Measurements from ENCODE around the gene ZNF385B. TPM values are rescaled to one million over a fixed set of nuclear protein-coding genes. Genes with fewer than 3 reads are reported as not detected.
"Not testable (repeated sequence)": the region's sequence is repeated elsewhere in the genome, so short reads cannot be mapped to it uniquely, and the experiment has no call there.

ZNF385B gene
- total and polyA plus RNA-seq, 3 donors from 2014 or later: 28.1 to 40.3 (median 37.4) TPM

DNA sequence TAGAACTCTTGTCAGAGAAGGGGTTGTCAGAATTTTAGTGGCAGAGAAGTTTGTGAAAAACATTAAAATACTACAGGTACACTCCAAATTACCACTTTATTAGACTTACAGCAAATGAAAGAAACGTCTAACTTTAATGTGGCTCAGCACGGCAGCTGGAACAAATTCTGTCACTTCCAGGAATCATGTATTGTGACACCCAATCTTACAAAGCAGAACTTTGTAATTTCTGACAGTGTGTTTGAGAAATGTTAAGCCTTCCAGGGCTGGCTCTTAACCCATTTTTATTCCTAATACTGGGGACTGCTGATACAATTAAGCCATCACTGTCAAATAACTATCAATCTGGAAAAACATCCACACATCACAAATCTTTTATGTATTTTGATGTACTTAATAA lies 216.4 kb downstream of the ZNF385B start:
- Histone ChIP-seq H3K27ac (no peak overlapping the region), H3K9me3 (no peaks in the 10 kb centered on the region), H3K4me1 (no peaks in the 10 kb centered on the region), H3K27me3 (no peaks in the 10 kb centered on the region), H3K36me3 (ENCODE audit: low read depth, missing control alignments) (no peaks in the 10 kb centered on the region), H3K4me3 (no peak overlapping the region)
- no peak for DNase-seq
- TF ChIP-seq, protein P1, sequence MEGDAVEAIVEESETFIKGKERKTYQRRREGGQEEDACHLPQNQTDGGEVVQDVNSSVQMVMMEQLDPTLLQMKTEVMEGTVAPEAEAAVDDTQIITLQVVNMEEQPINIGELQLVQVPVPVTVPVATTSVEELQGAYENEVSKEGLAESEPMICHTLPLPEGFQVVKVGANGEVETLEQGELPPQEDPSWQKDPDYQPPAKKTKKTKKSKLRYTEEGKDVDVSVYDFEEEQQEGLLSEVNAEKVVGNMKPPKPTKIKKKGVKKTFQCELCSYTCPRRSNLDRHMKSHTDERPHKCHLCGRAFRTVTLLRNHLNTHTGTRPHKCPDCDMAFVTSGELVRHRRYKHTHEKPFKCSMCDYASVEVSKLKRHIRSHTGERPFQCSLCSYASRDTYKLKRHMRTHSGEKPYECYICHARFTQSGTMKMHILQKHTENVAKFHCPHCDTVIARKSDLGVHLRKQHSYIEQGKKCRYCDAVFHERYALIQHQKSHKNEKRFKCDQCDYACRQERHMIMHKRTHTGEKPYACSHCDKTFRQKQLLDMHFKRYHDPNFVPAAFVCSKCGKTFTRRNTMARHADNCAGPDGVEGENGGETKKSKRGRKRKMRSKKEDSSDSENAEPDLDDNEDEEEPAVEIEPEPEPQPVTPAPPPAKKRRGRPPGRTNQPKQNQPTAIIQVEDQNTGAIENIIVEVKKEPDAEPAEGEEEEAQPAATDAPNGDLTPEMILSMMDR (IDR thresholded peaks at IDR 0.05): no peak
- no peak for TF ChIP-seq POLR2A (IDR thresholded peaks at IDR 0.05)
- 81 to 88% methylated on average over 2 of the region's 2 CpGs for WGBS, 2 donors
- intact Hi-C loops (cut with DNase I; ENCODE audit: low total_unique reads): no loop called here

DNA sequence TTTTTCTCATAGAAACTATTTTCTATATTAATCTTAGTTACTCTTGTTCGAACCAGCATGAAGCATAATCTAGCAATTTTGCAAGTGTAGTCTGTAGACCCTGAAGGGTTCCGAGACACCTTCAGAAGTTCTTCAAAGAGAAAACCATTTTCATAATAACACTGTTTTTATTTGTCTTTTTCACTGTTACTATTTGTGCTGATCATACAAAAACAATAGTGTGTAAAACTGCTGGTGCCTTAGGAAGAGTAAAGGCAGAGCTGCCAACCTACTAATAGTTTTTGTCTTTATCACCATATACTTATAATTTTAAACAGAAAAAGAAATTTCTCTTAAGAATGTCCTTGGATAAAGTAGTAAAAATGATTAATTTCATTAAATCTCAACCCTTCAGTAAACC lies 218.9 kb downstream of the ZNF385B start:
- Histone ChIP-seq H3K36me3 (ENCODE audit: low read depth, missing control alignments) (no peaks in the 10 kb centered on the region), H3K27me3 (no peaks in the 10 kb centered on the region), H3K9me3 (no peaks in the 10 kb centered on the region), H3K4me1 (no peaks in the 10 kb centered on the region), H3K4me3 (no peak overlapping the region), H3K27ac (no peak overlapping the region)
- intact Hi-C loops (cut with DNase I; ENCODE audit: low total_unique reads): no loop called here
- WGBS, 2 donors: 94 to 97% methylated on average over 2 of the region's 2 CpGs
- TF ChIP-seq POLR2A (IDR thresholded peaks at IDR 0.05): no peak
- TF ChIP-seq, protein P1 (IDR thresholded peaks at IDR 0.05): no peak
- no peak for DNase-seq

DNA sequence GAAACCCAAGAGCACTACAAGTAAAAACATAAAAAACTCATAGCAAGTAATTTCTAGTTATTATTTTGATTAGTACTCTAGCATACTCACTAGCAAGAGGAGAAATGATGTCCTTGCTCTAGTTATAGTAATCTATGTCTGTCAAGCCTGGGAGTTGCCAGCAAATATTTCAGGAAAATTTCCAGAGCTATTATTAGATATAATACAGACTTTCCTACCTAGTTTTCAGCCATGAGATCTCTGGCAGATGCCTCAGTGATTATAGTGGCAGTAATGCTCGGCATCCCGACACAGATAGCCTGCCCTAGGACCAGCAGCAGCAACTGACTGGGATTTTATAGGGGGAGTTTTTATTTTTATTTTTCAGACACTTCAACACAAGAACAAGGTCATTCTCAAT lies 224.4 kb downstream of the ZNF385B start:
- intact Hi-C loops (cut with DNase I; ENCODE audit: low total_unique reads): no loop called here
- no peak for DNase-seq
- H3K36me3 ChIP-seq (ENCODE audit: low read depth, missing control alignments): no peaks in the 10 kb centered on the region
- H3K4me1 ChIP-seq: no peaks in the 10 kb centered on the region
- H3K27ac ChIP-seq: no peak overlapping the region
- no peaks in the 10 kb centered on the region for H3K9me3 ChIP-seq
- no peak overlapping the region for H3K4me3 ChIP-seq
- TF ChIP-seq, protein P1 (IDR thresholded peaks at IDR 0.05): no peak
- no peak for TF ChIP-seq POLR2A (IDR thresholded peaks at IDR 0.05)
- WGBS, 2 donors: 22 to 39% methylated on average over 2 of the region's 2 CpGs
- H3K27me3 ChIP-seq: no peaks in the 10 kb centered on the region

DNA sequence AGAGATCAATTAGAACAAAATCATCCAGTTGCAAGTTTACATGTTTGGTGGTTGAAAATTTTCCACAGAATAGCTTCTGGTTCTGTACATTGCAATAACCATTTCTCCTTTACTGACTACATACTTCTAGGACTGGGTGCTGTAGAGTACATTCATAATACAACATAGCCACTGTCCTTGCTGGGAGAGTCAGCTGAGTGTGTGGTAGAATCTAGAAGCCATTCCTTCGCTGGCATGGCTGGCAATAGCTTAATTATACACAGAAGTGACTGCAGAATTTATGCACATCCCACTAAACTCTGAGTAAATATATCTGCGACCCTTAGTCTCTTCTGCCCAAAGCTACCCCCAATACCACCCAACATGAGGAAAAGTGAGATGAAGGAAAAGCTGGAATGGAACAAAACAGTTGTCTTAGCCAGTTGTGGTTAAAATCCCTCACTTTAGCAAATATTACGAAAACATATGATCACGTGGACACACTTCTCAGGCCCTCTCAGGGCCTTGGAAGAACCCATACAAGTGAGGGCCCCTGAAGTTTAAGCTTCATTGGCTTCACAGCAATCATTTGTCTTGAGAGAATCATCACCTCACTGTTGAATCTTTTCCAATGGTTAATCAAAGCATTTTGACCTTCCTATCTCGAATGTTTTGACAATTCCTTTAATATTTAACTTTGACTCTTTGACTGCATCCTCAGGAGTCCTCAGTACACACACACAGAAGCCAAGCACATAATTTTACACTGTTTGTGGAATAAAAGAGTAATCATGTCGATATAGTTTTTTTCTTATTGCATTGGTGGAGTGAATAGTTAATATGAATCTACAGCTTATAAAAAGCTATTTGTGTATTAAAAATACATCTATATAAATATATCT lies 225.1 kb downstream of the ZNF385B start:
- no peaks in the 10 kb centered on the region for H3K4me1 ChIP-seq
- intact Hi-C loops (cut with DNase I; ENCODE audit: low total_unique reads): no loop called here
- H3K36me3 ChIP-seq (ENCODE audit: low read depth, missing control alignments): no peaks in the 10 kb centered on the region
- no peak overlapping the region for H3K27ac ChIP-seq
- no peaks in the 10 kb centered on the region for H3K9me3 ChIP-seq
- WGBS, 2 donors: 73 to 77% methylated on average over 6 of the region's 6 CpGs
- DNase-seq: no peak
- TF ChIP-seq, protein P1 (IDR thresholded peaks at IDR 0.05): no peak
- no peak for TF ChIP-seq POLR2A (IDR thresholded peaks at IDR 0.05)
- no peak overlapping the region for H3K4me3 ChIP-seq
- no peaks in the 10 kb centered on the region for H3K27me3 ChIP-seq

DNA sequence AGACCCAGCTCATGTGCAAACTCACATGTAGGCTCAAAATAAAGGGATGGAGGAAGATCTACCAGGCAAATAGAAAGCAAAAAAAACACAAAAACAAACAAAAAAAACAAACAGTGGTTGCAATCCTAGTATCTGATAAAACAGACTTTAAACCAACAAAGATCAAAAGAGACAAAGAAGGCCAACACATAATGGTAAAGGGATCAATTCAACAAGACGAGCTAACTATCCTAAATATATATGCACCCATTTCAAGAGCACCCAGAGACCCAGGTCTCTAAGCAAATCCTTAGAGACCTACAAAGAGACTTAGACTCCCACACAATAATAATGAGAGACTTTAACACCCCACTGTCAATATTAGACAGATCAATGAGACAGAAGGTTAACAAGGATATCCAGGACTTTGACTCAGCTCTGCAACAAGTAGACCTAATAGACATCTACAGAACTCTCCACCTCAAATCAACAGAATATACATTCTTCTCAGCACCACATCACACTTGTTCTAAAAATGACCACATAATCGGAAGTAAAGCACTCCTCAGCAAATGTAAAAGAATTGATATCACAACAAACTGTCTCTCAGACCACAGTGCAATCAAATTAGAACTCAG lies 229.5 kb downstream of the ZNF385B start:
- H3K27ac ChIP-seq; intact Hi-C loops (cut with DNase I; ENCODE audit: low total_unique reads); H3K4me1 ChIP-seq; H3K36me3 ChIP-seq (ENCODE audit: low read depth, missing control alignments); DNase-seq; H3K4me3 ChIP-seq; H3K9me3 ChIP-seq; H3K27me3 ChIP-seq: not testable (repeated sequence)
- WGBS, 2 donors: 69 to 81% methylated on average over 2 of the region's 2 CpGs

DNA sequence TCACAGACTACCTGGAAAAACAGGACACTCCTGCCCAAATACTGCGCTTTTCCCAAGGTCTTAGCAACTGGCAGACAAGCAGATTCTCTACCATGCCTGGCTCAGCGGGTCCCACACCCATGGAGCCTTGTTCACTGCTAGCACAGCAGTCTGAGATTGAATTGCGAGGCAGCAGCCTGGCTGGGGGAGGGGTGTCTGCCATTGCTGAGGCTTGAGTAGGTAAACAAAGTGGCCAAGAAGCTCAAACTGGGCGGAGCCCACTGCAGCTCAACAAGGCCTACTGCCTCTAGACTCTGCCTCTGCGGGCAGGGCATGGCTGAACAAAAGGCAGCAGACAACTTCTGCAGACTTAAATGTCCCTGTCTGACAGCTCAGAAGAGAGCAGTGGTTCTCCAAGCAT lies 231.6 kb downstream of the ZNF385B start:
- WGBS, 2 donors: 96% methylated on average over 5 of the region's 5 CpGs; no CpG with 5 or more reads in 1 of the 2 donors
- H3K9me3 ChIP-seq; H3K4me1 ChIP-seq; H3K36me3 ChIP-seq (ENCODE audit: low read depth, missing control alignments); H3K27me3 ChIP-seq; H3K27ac ChIP-seq; DNase-seq; intact Hi-C loops (cut with DNase I; ENCODE audit: low total_unique reads); H3K4me3 ChIP-seq: not testable (repeated sequence)
